NCI-H1694 treated with DMSO at 0.1 percent for 48 hours (cell line): ENCODE data around the gene VAPA.

Experiments
- DNase-seq: peaks from one replicate; lab custom pipeline; 2025; lab: John Stamatoyannopoulos, UW

VAPA gene

GRCh38 chr18:9913526-9914333 lies at the start of gene VAPA:
VAPA (plus strand) TSS chr18:9914016; CDS start chr18:9914257, 241 bp downstream.
- DNase-seq, result peak; percentile 89

GRCh38 chr18:9865764-9866490 lies 47.9 kb upstream of the VAPA start:
- DNase-seq, result no peak

- DNase-seq, result no peak
Observed at GRCh38 chr18:9866627-9867026, 47.2 kb upstream of the VAPA start.

GRCh38 chr18:9867071-9867594 lies 46.7 kb upstream of the VAPA start:
- no peak for DNase-seq

GRCh38 chr18:9868857-9869714 lies 44.7 kb upstream of the VAPA start:
- DNase-seq, result no peak

GRCh38 chr18:9869715-9870430 lies 43.9 kb upstream of the VAPA start:
- DNase-seq, result no peak

GRCh38 chr18:9870431-9871008 lies 43.3 kb upstream of the VAPA start:
- no peak for DNase-seq

- no peak for DNase-seq
Observed at GRCh38 chr18:9871244-9871746, 42.5 kb upstream of the VAPA start.

- DNase-seq, result no peak
Observed at GRCh38 chr18:9872823-9873222, 41.0 kb upstream of the VAPA start.

- DNase-seq, result no peak
Observed at GRCh38 chr18:9874728-9875127, 39.1 kb upstream of the VAPA start.

GRCh38 chr18:9876212-9876866 lies 37.5 kb upstream of the VAPA start:
- DNase-seq, result no peak

- DNase-seq, result no peak
Observed at GRCh38 chr18:9876867-9877654, 36.8 kb upstream of the VAPA start.

- no peak for DNase-seq
Observed at GRCh38 chr18:9877655-9878014, 36.2 kb upstream of the VAPA start.

GRCh38 chr18:9878095-9878494 lies 35.7 kb upstream of the VAPA start:
- DNase-seq, result no peak

- no peak for DNase-seq
Observed at GRCh38 chr18:9878783-9879242, 35.0 kb upstream of the VAPA start.

GRCh38 chr18:9884090-9884489 lies 29.7 kb upstream of the VAPA start:
- DNase-seq, result no peak

- no peak for DNase-seq
Observed at GRCh38 chr18:9884532-9885140, 29.2 kb upstream of the VAPA start.

GRCh38 chr18:9885170-9886004 lies 28.4 kb upstream of the VAPA start, which contains the start of gene TXNDC2:
TXNDC2 (plus strand) TSS chr18:9885973; CDS start chr18:9886681, 708 bp downstream.
- no peak for DNase-seq
